ENCODE measurements around the gene STK10. TPM values are rescaled to one million over a fixed set of nuclear protein-coding genes. Genes with fewer than 3 reads are reported as not detected.
A peak's percentile ranks its signal among the peaks of the same experiment; 100 is the strongest.

The STK10 gene
- total and polyA plus RNA-seq, 2 of the 8 experiments (the other 6 are each of a cell fraction or from before 2014, with no cell fraction given) = 10.5 to 21.4 TPM

DNA sequence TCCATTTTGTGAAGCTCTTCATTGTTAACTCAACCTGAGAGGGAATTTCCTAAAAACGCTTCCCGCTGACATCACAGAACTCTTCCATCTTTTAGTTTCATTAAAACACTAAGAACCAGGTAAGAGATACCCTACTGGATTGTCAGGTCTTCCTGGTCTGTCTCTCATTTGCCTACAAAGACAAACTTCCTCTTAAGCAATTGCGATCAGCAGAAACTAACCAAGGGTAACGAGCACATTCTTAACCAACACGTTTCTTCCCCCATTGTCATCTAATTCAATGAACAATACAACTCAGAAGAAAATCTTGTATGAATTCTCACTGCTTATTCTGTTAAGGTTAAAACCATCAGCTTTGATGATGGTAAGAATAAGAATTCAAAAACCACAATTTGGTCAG, 188.1 kb downstream of the STK10 start:
- TF ChIP-seq SRF (IDR thresholded peaks at IDR 0.05; ENCODE audit: low read depth, low read length) = no peak
- no peak for TF ChIP-seq GABPA (IDR thresholded peaks at IDR 0.05; ENCODE audit: borderline replicate concordance, insufficient read depth, low read length)
- TF ChIP-seq SUZ12 (IDR thresholded peaks at IDR 0.05; ENCODE audit: low read length) = no peak
- TF ChIP-seq SIRT6 (IDR thresholded peaks at IDR 0.05; ENCODE audit: low read length) = no peak
- TF ChIP-seq CHD2 (IDR thresholded peaks at IDR 0.05; ENCODE audit: low read length) = no peak
- TF ChIP-seq JUND (IDR thresholded peaks at IDR 0.05; ENCODE audit: low read length) = no peak
- no peak for TF ChIP-seq NRF1 (IDR thresholded peaks at IDR 0.05; ENCODE audit: low read depth, low read length)
- no peak for TF ChIP-seq ASH2L (IDR thresholded peaks at IDR 0.05; ENCODE audit: low read length)
- H3K27ac ChIP-seq (ENCODE audit: low read depth, low read length) = no peak overlapping the region
- CTCF ChIA-PET (ENCODE audit: partially characterized antibody) = interaction anchor here (1.3 to 1.9 kb wide), 4 partner anchors 14 to 91 kb away, joined by 3 to 5 read pairs (median 4); no protein-coding TSS in a partner anchor

More for the DNA sequence above, 188.1 kb downstream of the STK10 start:
- peaks cover 26 to 29% of the 10 kb centered on the region in 2 experiments for H4K20me1 ChIP-seq (replicated peaks in 1 of 2; ENCODE audit: control insufficient read depth in 1 of 2, insufficient read depth in 2 of 2, low read length in 2 of 2)
- no peak overlapping the region for H4K8ac ChIP-seq (ENCODE audit: extremely low read depth, insufficient read depth, low read length)
- no peak overlapping the region for H4K5ac ChIP-seq (ENCODE audit: insufficient read length, low read depth, low read length)
- peaks cover 0 to 5% (median 0%) of the 10 kb centered on the region in 4 experiments; a peak in 1 of 8 replicates for H3K36me3 ChIP-seq (ENCODE audit: control insufficient read depth in 2 of 4, insufficient read depth in 4 of 4, low read length in 3 of 4)
- peak overlapping the region; percentile 19 to 31; a peak in 3 of 4 replicates for H3K4me2 ChIP-seq (ENCODE audit: insufficient read depth in 1 of 2, low read depth in 2 of 2, low read length in 2 of 2)
- no peak overlapping the region for H3K14ac ChIP-seq (ENCODE audit: insufficient read length)
- FAIRE-seq = no peak
- peaks cover 66 to 99% of the 10 kb centered on the region in 2 experiments for H3K79me2 ChIP-seq (ENCODE audit: control insufficient read depth in 1 of 2, insufficient read depth in 2 of 2, low read length in 2 of 2)
- no peak overlapping the region for H2AK5ac ChIP-seq (ENCODE audit: low read depth, low read length)
- peaks cover 5 to 40% (median 27%) of the 10 kb centered on the region in 4 experiments; a peak in 5 of 7 replicates for H3K4me1 ChIP-seq (replicated peaks in 1 of 4; ENCODE audit: control insufficient read depth in 3 of 4, insufficient read depth in 4 of 4, low read length in 3 of 4)
- peak overlapping the region in 1 of 4 experiments; percentile 24; a peak in 1 of 8 replicates for H3K4me3 ChIP-seq (ENCODE audit: extremely low read depth in 1 of 4, insufficient read depth in 2 of 4, low read depth in 3 of 4, low read length in 4 of 4)
- no peak overlapping the region for H2BK5ac ChIP-seq (ENCODE audit: low read depth, low read length)
- no peaks in the 10 kb centered on the region; the same call in none of the 2 replicates for H3K79me1 ChIP-seq (ENCODE audit: low read depth, low read length)
- no peaks in the 10 kb centered on the region for H3K27me3 ChIP-seq (replicated peaks in 1 of 4; ENCODE audit: control insufficient read depth in 3 of 4, extremely low read depth in 1 of 4, insufficient read depth in 3 of 4, low read length in 3 of 4)
- no peak overlapping the region for H3K23ac ChIP-seq (ENCODE audit: insufficient read length)
- H3K9me3 ChIP-seq (ENCODE audit: insufficient read depth in 2 of 2, low read depth in 1 of 2, low read length in 1 of 2) = no peaks in the 10 kb centered on the region
- no peaks in the 10 kb centered on the region for H3K23me2 ChIP-seq (ENCODE audit: low read depth, low read length)
- POLR2A ChIA-PET (ENCODE audit: partially characterized antibody) = interaction anchor here (1.0 to 2.0 kb wide), 2 partner anchors 10 to 71 kb away, joined by 3 to 8 read pairs; no protein-coding TSS in a partner anchor
- no peak overlapping the region for H4K91ac ChIP-seq (replicated peaks; ENCODE audit: insufficient read length, low read length)
- H2BK120ac ChIP-seq (replicated peaks; ENCODE audit: low read depth, low read length) = no peak overlapping the region
- H2BK15ac ChIP-seq (ENCODE audit: low read length) = no peak overlapping the region
- H3K18ac ChIP-seq (ENCODE audit: extremely low read depth, low read length) = no peak overlapping the region; the same call in 1 of the 2 replicates
- H2BK12ac ChIP-seq (ENCODE audit: low read depth, low read length) = no peak overlapping the region
- H3K56ac ChIP-seq (replicated peaks; ENCODE audit: insufficient read length, low read depth, low read length) = no peak overlapping the region
- H3K9ac ChIP-seq (replicated peaks in 1 of 4; ENCODE audit: extremely low read depth in 1 of 4, low read depth in 3 of 4, low read length in 3 of 4) = no peak overlapping the region
- H3K4ac ChIP-seq (replicated peaks; ENCODE audit: insufficient read length, low read depth, low read length) = no peak overlapping the region
- WGBS, 2 experiments (ENCODE audit: extremely low coverage in 1 of 2, insufficient coverage in 1 of 2, insufficient read length in 1 of 2, insufficient replicate concordance in 2 of 2, low coverage in 1 of 2, low lambda C conversion rate in 2 of 2, missing lambda C conversion rate in 1 of 2) = 44% methylated on average over 5 of the region's 5 CpGs; no CpG with 5 or more reads in 1 of the 2 experiments
- H2BK20ac ChIP-seq (ENCODE audit: low read length) = no peak overlapping the region
- DNase-seq (ENCODE audit: low read depth in 1 of 2, low spot score in 2 of 2) = no peak
- no peak overlapping the region for H2AFZ ChIP-seq (ENCODE audit: low read length)

Measured in H1 (cell line).